ENCODE data around the gene HELZ2.

The HELZ2 gene

GRCh38 chr20:63567386-63568169, 6.5 kb downstream of the HELZ2 start:
- Mint-ChIP-seq H3K9me3 (no peaks in the 10 kb centered on the region), H3K4me3 (peak overlapping the region; percentile 77), H3K27me3 (ENCODE audit: low read depth) (peaks cover 4% of the 10 kb centered on the region), H3K27ac (no peak overlapping the region), H3K4me1 (ENCODE audit: low read depth) (peaks cover 10% of the 10 kb centered on the region), H3K36me3 (ENCODE audit: low read depth) (peaks cover 6% of the 10 kb centered on the region)
- DNase-seq (ENCODE audit: low spot score), result peak; percentile 69

- Mint-ChIP-seq H3K27me3 (ENCODE audit: low read depth) (peaks cover 4% of the 10 kb centered on the region), H3K9me3 (no peaks in the 10 kb centered on the region), H3K36me3 (ENCODE audit: low read depth) (peaks cover 6% of the 10 kb centered on the region), H3K4me3 (peak overlapping the region; percentile 77), H3K4me1 (ENCODE audit: low read depth) (peaks cover 10% of the 10 kb centered on the region), H3K27ac (no peak overlapping the region)
- no peak for DNase-seq (ENCODE audit: low spot score)
These were observed 7.0 kb downstream of the HELZ2 start for GRCh38 chr20:63567136-63567385.

GRCh38 chr20:63566395-63567135, 7.5 kb downstream of the HELZ2 start:
- H3K27ac Mint-ChIP-seq, result no peak overlapping the region
- peaks cover 6% of the 10 kb centered on the region for H3K36me3 Mint-ChIP-seq (ENCODE audit: low read depth)
- no peaks in the 10 kb centered on the region for H3K9me3 Mint-ChIP-seq
- H3K27me3 Mint-ChIP-seq (ENCODE audit: low read depth), result peaks cover 4% of the 10 kb centered on the region
- no peak for DNase-seq (ENCODE audit: low spot score)
- H3K4me3 Mint-ChIP-seq, result no peak overlapping the region
- peaks cover 10% of the 10 kb centered on the region for H3K4me1 Mint-ChIP-seq (ENCODE audit: low read depth)

GRCh38 chr20:63565699-63566335, 8.2 kb downstream of the HELZ2 start:
- Mint-ChIP-seq H3K9me3 (no peaks in the 10 kb centered on the region), H3K4me3 (no peak overlapping the region), H3K36me3 (ENCODE audit: low read depth) (peaks cover 8% of the 10 kb centered on the region), H3K27me3 (ENCODE audit: low read depth) (peaks cover 4% of the 10 kb centered on the region), H3K4me1 (ENCODE audit: low read depth) (peaks cover 10% of the 10 kb centered on the region), H3K27ac (no peak overlapping the region)
- DNase-seq (ENCODE audit: low spot score), result no peak

- peaks cover 12% of the 10 kb centered on the region for H3K36me3 Mint-ChIP-seq (ENCODE audit: low read depth)
- H3K27ac Mint-ChIP-seq, result no peak overlapping the region
- H3K4me3 Mint-ChIP-seq, result no peak overlapping the region
- peaks cover 10% of the 10 kb centered on the region for H3K4me1 Mint-ChIP-seq (ENCODE audit: low read depth)
- no peak for DNase-seq (ENCODE audit: low spot score)
- H3K27me3 Mint-ChIP-seq (ENCODE audit: low read depth), result peaks cover 4% of the 10 kb centered on the region
- H3K9me3 Mint-ChIP-seq, result no peaks in the 10 kb centered on the region
These were observed 8.9 kb downstream of the HELZ2 start for GRCh38 chr20:63565021-63565698.

GRCh38 chr20:63564036-63564810, 9.8 kb downstream of the HELZ2 start:
- peaks cover 2% of the 10 kb centered on the region for H3K27me3 Mint-ChIP-seq (ENCODE audit: low read depth)

GRCh38 chr20:63563225-63563935, 10.7 kb downstream of the HELZ2 start:
- peaks cover 12% of the 10 kb centered on the region for H3K36me3 Mint-ChIP-seq (ENCODE audit: low read depth)
- no peak overlapping the region for H3K4me3 Mint-ChIP-seq
- DNase-seq (ENCODE audit: low spot score), result no peak
- no peaks in the 10 kb centered on the region for H3K27me3 Mint-ChIP-seq (ENCODE audit: low read depth)
- peaks cover 10% of the 10 kb centered on the region for H3K4me1 Mint-ChIP-seq (ENCODE audit: low read depth)
- no peak overlapping the region for H3K27ac Mint-ChIP-seq
- H3K9me3 Mint-ChIP-seq, result no peaks in the 10 kb centered on the region

More at GRCh38 chr20:63564036-63564810, 9.8 kb downstream of the HELZ2 start:
- Mint-ChIP-seq H3K27ac (no peak overlapping the region), H3K9me3 (no peaks in the 10 kb centered on the region), H3K4me1 (ENCODE audit: low read depth) (peaks cover 10% of the 10 kb centered on the region), H3K36me3 (ENCODE audit: low read depth) (peaks cover 11% of the 10 kb centered on the region), H3K4me3 (no peak overlapping the region)
- DNase-seq (ENCODE audit: low spot score), result no peak

GRCh38 chr20:63562461-63563224, 11.4 kb downstream of the HELZ2 start:
- Mint-ChIP-seq H3K4me3 (no peak overlapping the region), H3K27ac (no peak overlapping the region), H3K9me3 (no peaks in the 10 kb centered on the region), H3K36me3 (ENCODE audit: low read depth) (peaks cover 8% of the 10 kb centered on the region), H3K27me3 (ENCODE audit: low read depth) (no peaks in the 10 kb centered on the region), H3K4me1 (ENCODE audit: low read depth) (peaks cover 3% of the 10 kb centered on the region)
- no peak for DNase-seq (ENCODE audit: low spot score)

- Mint-ChIP-seq H3K4me1 (ENCODE audit: low read depth) (no peaks in the 10 kb centered on the region), H3K27ac (no peak overlapping the region), H3K27me3 (ENCODE audit: low read depth) (no peaks in the 10 kb centered on the region), H3K36me3 (ENCODE audit: low read depth) (peaks cover 8% of the 10 kb centered on the region), H3K4me3 (no peak overlapping the region), H3K9me3 (no peaks in the 10 kb centered on the region)
- no peak for DNase-seq (ENCODE audit: low spot score)
These were observed 12.2 kb downstream of the HELZ2 start for GRCh38 chr20:63561624-63562396.

- Mint-ChIP-seq H3K9me3 (no peaks in the 10 kb centered on the region), H3K36me3 (ENCODE audit: low read depth) (peaks cover 8% of the 10 kb centered on the region), H3K27me3 (ENCODE audit: low read depth) (no peaks in the 10 kb centered on the region), H3K4me3 (no peak overlapping the region), H3K27ac (no peak overlapping the region), H3K4me1 (ENCODE audit: low read depth) (no peaks in the 10 kb centered on the region)
- DNase-seq (ENCODE audit: low spot score), result no peak
These were observed 13.0 kb downstream of the HELZ2 start for GRCh38 chr20:63560856-63561609.

- H3K27me3 Mint-ChIP-seq (ENCODE audit: low read depth), result no peaks in the 10 kb centered on the region
- H3K27ac Mint-ChIP-seq, result no peak overlapping the region
- H3K4me3 Mint-ChIP-seq, result no peak overlapping the region
- no peaks in the 10 kb centered on the region for H3K4me1 Mint-ChIP-seq (ENCODE audit: low read depth)
- H3K36me3 Mint-ChIP-seq (ENCODE audit: low read depth), result peaks cover 7% of the 10 kb centered on the region
- H3K9me3 Mint-ChIP-seq, result no peaks in the 10 kb centered on the region
- DNase-seq (ENCODE audit: low spot score), result no peak
These were observed 13.7 kb downstream of the HELZ2 start for GRCh38 chr20:63560333-63560805.
